HG02870 (cell line): Measurements from ENCODE around the gene WDR91.
A peak's percentile ranks its signal among the peaks of the same experiment; 100 is the strongest.
"Not testable (repeated sequence)": the region's sequence is repeated elsewhere in the genome, so short reads cannot be mapped to it uniquely, and the experiment has no call there.

Experiments
- ATAC-seq: cut with Tn5 transposase; IDR thresholded peaks from one replicate; pipeline ENCODE4 v1.9.1; 2021; ENCODE audit warnings: mild to moderate bottlenecking, moderate library complexity; ENCODE audit not compliant: unreplicated experiment

The WDR91 gene

GRCh38 chr7:135234095-135234494 lies 22.8 kb upstream of the WDR91 start:
- ATAC-seq = not testable (repeated sequence)

DNA sequence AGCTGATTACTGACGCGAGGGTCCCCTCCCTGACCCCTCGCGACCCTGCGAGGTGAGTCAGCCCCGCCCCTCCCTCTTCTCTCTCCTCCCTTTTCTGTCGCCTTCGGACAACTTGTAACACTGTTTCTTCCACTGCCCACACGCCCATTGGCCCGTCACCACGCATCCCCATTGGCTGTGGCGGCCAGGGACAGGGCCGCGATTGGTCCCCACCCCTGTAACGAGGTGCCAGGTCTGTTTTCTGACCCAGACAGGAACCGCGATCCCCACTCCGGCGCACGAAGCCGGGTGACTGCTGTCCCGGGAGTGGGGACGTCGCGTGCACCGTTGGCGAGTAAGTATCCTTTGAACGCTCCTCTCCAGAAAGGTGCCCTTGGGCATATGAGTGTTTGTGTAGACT lies 22.2 kb upstream of the WDR91 start, which contains the start of gene STRA8:
Gene STRA8 (plus strand): TSS at position 269 of the 400 bp plus-strand sequence. CDS start 6,687 bp downstream, outside the sequence.
- no peak for ATAC-seq

DNA sequence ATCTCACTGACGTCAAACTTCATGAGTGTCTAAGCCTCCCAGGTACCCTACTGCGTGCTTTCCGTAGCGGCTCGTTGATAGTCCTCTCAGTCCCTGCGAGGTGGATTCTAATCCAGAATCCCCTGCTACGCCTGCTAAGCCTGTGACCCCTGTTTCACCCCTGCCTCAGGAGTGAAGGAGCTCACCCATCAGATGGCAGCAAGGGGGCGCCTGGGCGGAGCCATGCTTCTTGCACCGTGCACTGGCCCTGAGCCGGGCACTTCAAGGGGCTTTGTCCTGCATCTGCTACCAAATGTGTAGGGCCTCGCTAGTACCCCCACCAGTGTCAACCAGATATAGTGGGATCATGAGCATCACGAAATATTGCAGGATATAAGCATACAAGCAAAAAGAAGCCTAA lies 21.4 kb upstream of the WDR91 start:
- no peak for ATAC-seq

- ATAC-seq = no peak
Observed at GRCh38 chr7:135232087-135232486, 20.8 kb upstream of the WDR91 start.

- ATAC-seq = no peak
Observed at GRCh38 chr7:135231686-135232085, 20.4 kb upstream of the WDR91 start.

- ATAC-seq = no peak
Observed at GRCh38 chr7:135224027-135224426, 12.7 kb upstream of the WDR91 start.

- no peak for ATAC-seq
Observed at GRCh38 chr7:135217645-135218509, 6.6 kb upstream of the WDR91 start.

DNA sequence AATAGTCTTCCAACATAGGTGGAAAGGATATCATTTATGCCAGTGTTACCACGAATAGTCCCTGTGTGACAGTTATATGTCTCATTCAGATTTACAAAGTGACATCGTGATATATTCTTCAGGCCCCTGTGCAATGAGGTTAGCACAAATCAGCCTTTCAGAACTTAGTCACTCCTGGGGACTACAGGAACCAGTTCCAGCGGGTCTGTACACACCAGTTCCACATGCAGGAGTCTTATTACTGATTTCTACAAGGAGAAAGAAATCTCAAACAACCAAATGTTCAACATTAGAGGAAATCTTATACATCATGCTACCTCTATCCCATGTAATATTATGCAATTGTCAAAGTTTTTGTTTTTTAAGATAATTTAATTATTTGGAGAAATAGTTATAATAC lies 4.4 kb upstream of the WDR91 start:
- ATAC-seq = no peak

GRCh38 chr7:135215180-135215579 lies 3.9 kb upstream of the WDR91 start:
- ATAC-seq = no peak

GRCh38 chr7:135213831-135214230 lies 2.5 kb upstream of the WDR91 start:
- no peak for ATAC-seq

DNA sequence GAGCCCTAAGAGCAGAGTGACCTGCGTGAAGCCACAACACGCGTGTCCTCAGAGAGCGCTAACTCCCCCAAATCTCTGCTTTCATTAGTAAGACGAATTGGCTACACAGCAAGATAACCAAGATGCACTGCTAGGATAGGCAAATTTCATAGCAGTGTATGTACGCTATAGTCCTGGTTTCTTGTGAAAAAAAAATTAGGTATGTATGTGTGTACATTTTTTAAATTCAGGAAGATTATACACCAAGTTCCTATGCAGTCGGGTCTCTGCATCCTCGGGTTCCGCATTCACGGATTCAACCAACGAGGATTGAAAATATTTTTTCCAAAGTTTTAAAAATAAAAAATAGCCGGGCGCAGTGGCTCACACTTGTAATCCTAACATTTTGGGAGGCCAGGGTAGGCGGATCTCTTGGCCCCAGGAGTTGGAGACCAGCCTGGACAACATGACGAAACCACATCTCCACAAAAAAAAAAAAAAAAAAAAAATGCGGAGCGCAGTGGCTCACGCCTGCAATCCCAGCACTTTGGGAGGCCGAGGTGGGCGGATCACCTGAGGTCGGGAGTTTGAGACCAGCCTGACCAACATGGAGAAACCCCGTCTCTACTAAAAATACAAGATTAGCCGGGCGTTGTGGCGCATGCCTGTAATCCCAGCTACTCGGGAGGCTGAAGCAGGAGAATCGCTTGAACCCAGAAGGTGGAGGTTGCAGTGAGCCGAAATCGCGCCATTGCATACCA lies 790 bp upstream of the WDR91 start:
- ATAC-seq = not testable (repeated sequence)

- ATAC-seq = no peak
Observed at GRCh38 chr7:135210888-135211178, 493 bp downstream of the WDR91 start.

DNA sequence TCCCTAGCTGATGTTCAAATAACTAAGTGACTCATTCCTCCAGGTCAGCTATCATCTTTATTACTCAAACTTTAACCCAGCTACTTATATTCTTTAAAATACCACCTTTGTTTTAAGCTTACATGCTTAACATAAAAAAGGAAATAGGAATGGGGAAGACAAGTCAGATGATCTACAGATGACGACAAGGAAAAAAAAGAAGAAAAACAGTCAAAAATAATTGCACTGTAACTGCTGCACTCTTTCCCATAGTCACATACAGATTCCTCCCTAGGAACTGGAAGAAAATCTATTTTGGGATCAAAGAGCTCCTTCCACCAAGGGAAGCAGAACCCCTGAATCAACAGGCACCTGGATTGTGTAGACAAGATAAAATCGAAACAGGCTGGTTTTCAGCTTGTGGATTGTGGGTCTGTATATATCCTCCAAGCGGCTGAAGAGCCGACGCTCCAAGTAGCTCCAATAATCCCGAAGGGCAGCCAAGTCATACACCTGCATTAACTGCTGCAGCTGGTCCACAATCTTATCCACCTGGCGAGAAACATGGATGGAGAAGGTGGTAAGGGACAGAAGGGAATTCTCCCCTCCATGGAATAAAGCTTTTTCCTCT lies 2.0 kb downstream of the WDR91 start:
- no peak for ATAC-seq

DNA sequence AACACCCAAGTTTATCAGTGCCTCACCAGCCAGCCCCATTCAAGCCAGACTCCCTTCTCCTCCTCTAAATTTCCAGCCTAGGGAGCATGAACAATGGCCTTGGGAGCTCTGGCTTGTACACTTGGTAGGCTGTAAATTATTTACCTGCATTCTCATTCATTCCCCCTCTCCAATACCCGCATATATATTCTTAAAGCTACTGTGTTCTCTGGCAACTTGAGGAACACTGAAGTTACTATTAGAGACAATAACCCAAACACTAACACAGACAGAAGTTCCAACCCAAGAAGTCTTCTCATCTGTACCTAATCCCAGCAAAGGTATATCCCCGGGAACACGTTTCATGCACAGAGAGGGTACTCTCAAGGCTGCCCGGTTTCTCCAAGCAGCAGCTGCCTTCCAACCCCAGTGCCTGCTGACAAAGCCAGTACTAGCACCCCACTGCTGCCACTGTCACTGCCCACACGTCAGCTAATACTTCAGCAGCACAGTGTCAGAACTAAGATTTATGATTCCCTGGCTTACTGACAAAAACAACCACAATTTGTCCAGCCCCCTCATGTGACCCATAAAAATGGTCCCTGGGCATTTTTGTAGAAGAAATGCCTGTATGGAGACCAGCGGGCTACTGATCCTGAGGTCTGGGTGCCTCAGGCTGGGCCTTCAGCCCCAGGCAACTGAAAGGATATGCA lies 3.1 kb downstream of the WDR91 start:
- no peak for ATAC-seq

- ATAC-seq = peak; percentile 24
Observed at GRCh38 chr7:135207406-135208101, 3.8 kb downstream of the WDR91 start.

DNA sequence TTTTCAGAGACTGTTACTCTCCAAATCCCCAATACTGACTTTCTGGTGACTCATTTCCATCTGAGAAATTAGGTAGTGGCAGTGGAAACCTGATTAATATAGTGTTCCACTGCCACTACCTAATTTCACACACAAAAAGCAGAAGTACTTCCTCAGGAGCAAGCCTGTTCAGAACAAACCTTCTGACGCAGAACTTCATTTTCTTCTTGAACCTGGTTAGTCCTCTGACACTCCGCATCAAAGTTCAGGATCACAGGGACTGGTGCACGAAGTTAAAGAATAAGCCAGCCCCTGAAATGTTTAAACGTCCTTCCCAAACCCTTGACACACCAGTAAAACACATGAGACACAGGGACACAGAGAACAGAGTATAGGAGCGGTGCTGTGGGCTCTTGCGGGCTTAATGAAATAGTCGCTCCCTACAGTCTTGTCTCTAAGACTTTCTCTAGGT lies 4.4 kb downstream of the WDR91 start:
- ATAC-seq = peak; percentile 39

DNA sequence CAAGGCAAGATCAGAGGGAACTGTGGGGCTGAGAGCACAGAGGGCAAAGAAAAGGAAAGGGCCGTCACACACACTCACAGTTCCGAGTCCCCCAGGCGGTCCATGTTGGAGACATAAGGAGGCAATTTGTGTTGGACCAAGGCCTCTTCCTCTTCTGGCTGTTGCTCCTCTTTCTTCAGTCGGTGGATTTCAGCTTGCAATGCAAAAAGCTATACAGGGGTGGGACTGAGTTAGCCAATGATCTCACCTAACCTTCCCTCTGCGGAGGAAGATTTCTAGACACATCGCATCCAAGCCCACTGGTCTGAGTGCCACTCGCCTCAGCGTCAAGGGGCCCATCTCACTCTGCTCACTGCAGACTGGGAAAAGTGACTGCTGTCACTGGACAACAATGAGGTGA lies 5.5 kb downstream of the WDR91 start:
- no peak for ATAC-seq

GRCh38 chr7:135204876-135205275 lies 6.5 kb downstream of the WDR91 start:
- ATAC-seq = no peak

- no peak for ATAC-seq
Observed at GRCh38 chr7:135204341-135204749, 7.0 kb downstream of the WDR91 start.

DNA sequence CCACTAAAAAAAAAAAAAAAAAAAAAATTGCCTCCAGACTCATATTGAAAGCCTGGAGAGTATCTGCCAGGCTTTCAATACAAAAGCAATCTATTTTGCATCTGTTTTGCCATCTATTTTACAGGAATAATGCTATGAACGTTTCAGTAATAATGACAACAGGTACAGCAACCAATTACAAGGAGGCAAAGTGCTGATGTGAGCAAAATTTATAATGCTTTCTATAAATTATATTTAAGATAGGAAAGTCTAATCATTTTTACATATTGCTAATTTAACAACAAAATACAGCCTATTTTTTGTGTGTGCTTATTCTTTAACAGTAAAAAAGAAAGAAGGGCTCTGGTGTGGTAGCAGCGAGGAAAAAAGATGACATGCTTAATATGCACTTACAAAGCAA lies 10.0 kb downstream of the WDR91 start:
- ATAC-seq = no peak
